ENCODE data around the gene TRIO.

DNA sequence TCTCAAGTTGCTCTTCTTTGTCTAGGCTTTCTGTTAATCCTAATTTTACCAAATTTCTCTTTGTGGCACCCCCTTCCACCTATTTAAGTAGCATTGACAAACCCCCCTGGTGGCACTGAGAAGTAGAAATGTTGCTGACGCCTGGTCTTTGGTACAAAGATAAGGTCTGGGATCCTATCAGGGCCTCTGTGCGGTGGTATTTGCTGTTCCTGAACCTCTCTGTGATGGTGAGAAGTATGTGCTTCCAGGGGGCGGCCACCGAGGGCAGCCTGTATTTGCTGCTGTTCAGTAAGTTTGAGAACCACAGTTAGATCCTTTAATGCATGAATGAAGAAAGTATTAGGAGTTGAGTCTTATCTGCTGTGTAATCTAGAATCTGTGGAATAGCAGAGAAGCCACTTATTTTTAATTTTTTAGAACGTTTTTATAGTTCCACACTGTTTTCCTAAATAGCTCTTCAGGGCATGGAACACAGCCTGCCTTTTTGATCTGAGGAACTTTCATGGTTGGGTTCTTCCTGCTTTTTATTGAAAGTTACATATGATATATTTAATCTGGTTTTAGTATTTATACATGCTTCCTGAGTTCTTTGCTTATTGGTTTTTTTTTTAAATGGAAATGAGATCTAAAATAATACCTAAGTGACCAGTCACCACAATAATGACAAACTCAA, 124.2 kb downstream of the TRIO start:
- TF ChIP-seq POLR2A (IDR thresholded peaks at IDR 0.05): no peak
- TF ChIP-seq, protein P1, sequence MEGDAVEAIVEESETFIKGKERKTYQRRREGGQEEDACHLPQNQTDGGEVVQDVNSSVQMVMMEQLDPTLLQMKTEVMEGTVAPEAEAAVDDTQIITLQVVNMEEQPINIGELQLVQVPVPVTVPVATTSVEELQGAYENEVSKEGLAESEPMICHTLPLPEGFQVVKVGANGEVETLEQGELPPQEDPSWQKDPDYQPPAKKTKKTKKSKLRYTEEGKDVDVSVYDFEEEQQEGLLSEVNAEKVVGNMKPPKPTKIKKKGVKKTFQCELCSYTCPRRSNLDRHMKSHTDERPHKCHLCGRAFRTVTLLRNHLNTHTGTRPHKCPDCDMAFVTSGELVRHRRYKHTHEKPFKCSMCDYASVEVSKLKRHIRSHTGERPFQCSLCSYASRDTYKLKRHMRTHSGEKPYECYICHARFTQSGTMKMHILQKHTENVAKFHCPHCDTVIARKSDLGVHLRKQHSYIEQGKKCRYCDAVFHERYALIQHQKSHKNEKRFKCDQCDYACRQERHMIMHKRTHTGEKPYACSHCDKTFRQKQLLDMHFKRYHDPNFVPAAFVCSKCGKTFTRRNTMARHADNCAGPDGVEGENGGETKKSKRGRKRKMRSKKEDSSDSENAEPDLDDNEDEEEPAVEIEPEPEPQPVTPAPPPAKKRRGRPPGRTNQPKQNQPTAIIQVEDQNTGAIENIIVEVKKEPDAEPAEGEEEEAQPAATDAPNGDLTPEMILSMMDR (IDR thresholded peaks at IDR 0.05): no peak
